Sigmoid colon (tissue), 4 donors: ENCODE data around the gene TACC2.

Experiments used
- CTCF ChIP-seq, 4 experiments: fragments of 450-650 bp in 3 of 4; fragments of 200-600 bp in 1 of 4; IDR thresholded peaks; one replicate each; pipeline ENCODE4 v1.5.1; 2016 to 2019; ENCODE audit warnings: antibody characterized with exemption in 4 of 4, mild to moderate bottlenecking in 3 of 4, moderate library complexity in 2 of 4
- EP300 ChIP-seq, 4 donors: sonication (generic); formaldehyde crosslinking; IDR thresholded peaks; one replicate each; pipeline ENCODE4 v1.6.1; 2017; ENCODE audit warnings: antibody characterized with exemption in 4 of 4
- POLR2A ChIP-seq, 2 donors: fragments of 450-650 bp; IDR thresholded peaks; one replicate each; pipeline ENCODE4 v1.6.1; 2016; ENCODE audit warnings: antibody characterized with exemption in 2 of 2, mild to moderate bottlenecking in 2 of 2, moderate library complexity in 2 of 2
- POLR2AphosphoS5 ChIP-seq, 4 donors: sonication (generic); formaldehyde crosslinking; IDR thresholded peaks; one replicate each; pipeline ENCODE4 v1.6.1; 2017; ENCODE audit warnings: antibody characterized with exemption in 4 of 4

- no peak for TF ChIP-seq POLR2A (IDR thresholded peaks at IDR 0.05)
- no peak for TF ChIP-seq CTCF (IDR thresholded peaks at IDR 0.05)
- no peak for TF ChIP-seq POLR2AphosphoS5 (IDR thresholded peaks at IDR 0.05)
- TF ChIP-seq EP300 (IDR thresholded peaks at IDR 0.05), result no peak
These were observed 36.7 kb upstream of the TACC2 start for GRCh38 chr10:121952226-121952625.
